Measurements from ENCODE around the gene CADM1. TPM values are rescaled to one million over a fixed set of nuclear protein-coding genes. Genes with fewer than 3 reads are reported as not detected.

The CADM1 gene
- total and polyA plus RNA-seq, 9 of the 15 experiments (the other 6 are each of a cell fraction or from before 2014, with no cell fraction given), result 0.42 TPM; not detected in 8

DNA sequence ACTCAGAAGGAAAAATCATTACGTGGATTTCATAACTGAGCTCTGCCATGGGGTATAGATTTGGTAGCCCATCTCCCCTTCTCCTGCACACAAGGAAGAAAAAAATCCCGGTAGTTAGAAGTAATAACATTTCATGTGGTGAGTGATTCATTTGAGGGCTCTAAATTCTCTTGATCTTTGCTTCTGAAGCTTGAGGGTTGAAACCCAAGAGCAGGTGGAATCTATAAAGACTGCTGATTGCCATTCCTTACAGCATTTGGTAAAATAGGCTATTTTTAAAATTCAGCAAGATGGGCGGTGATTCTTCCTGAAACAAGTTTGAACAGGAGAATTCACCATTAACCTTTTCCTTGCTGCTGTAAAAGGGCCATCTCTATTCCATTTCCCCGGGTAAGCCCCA, 266.1 kb downstream of the CADM1 start:
- no peaks in the 10 kb centered on the region for H3K79me2 ChIP-seq (ENCODE audit: control insufficient read depth, insufficient read depth, low read length)
- no peaks in the 10 kb centered on the region for H3K9me3 ChIP-seq (replicated peaks; ENCODE audit: control insufficient read depth, insufficient read depth, low read depth, low read length)
- FAIRE-seq (no peak), DNase-seq (ENCODE audit: extremely low read depth in 1 of 4, low spot score in 3 of 4) (no peak), ATAC-seq (no peak)
- H3K4me1 ChIP-seq (replicated peaks in 1 of 2; ENCODE audit: control insufficient read depth in 2 of 2, insufficient read depth in 2 of 2, low read length in 2 of 2), result no peaks in the 10 kb centered on the region
- no peak overlapping the region for H3K4me2 ChIP-seq (ENCODE audit: insufficient read depth, low read length)
- H3K27ac ChIP-seq (ENCODE audit: extremely low read depth, low read depth, low read length), result no peak overlapping the region
- no TSS peak for BruUV-seq (replicated peaks)
- WGBS (ENCODE audit: insufficient coverage, low coverage, missing lambda C conversion rate), result 0% methylated on average over 4 of the region's 4 CpGs
- no peak overlapping the region for H3K4me3 ChIP-seq
- in situ Hi-C loops (cut with MboI) (no loop called here), intact Hi-C loops (cut with micrococcal nuclease) (no loop called here)
- no peak overlapping the region for H2AFZ ChIP-seq (ENCODE audit: low read depth, low read length)
- no peaks in the 10 kb centered on the region for H3K36me3 ChIP-seq (ENCODE audit: control insufficient read depth, insufficient read depth, low read length)
- POLR2A ChIA-PET, result interaction anchor here (0.7 kb wide), 1 partner anchor 19 kb away, joined by 3 read pairs; no protein-coding TSS in a partner anchor
- no peaks in the 10 kb centered on the region for H3K9me1 ChIP-seq (ENCODE audit: control insufficient read depth, insufficient read depth, low read length)
- CTCF ChIA-PET (ENCODE audit: low intra/inter-chr PET ratio), result no interaction called here
- no peaks in the 10 kb centered on the region for H3K27me3 ChIP-seq (ENCODE audit: control insufficient read depth in 2 of 2, insufficient read depth in 2 of 2, low read length in 2 of 2)
- H3K9ac ChIP-seq (ENCODE audit: insufficient read depth in 1 of 2, low read depth in 2 of 2, low read length in 2 of 2), result no peak overlapping the region
- no peaks in the 10 kb centered on the region for H4K20me1 ChIP-seq (replicated peaks; ENCODE audit: control insufficient read depth, insufficient read depth, low read length)
- TF ChIP-seq GTF2B (IDR thresholded peaks at IDR 0.05; ENCODE audit: extremely low read depth, insufficient read length) (no peak), HDAC6 (IDR thresholded peaks at IDR 0.05; ENCODE audit: low read depth, low read length) (no peak), GTF2A2 (tag; IDR thresholded peaks at IDR 0.05) (no peak), FOXO4 (CRISPR knock-in tag; IDR thresholded peaks at IDR 0.05) (no peak), HOXB6 (CRISPR knock-in tag; IDR thresholded peaks at IDR 0.05; ENCODE audit: borderline replicate concordance) (no peak), NR2C1 (IDR thresholded peaks at IDR 0.05) (no peak), NR2C1 (tag; IDR thresholded peaks at IDR 0.05) (no peak), SP2 (IDR thresholded peaks at IDR 0.05; ENCODE audit: extremely low read depth, low read depth, low read length, poor library complexity, severe bottlenecking) (no peak), ZNF449 (CRISPR knock-in tag; IDR thresholded peaks at IDR 0.05) (no peak), ZNF699 (CRISPR knock-in tag; IDR thresholded peaks at IDR 0.05; ENCODE audit: insufficient replicate concordance) (no peak), ATF6 (CRISPR knock-in tag; IDR thresholded peaks at IDR 0.05) (no peak), GABPB2 (CRISPR knock-in tag; conservative IDR thresholded peaks at IDR 0.05) (no peak)
- TF ChIP-seq, protein P1, sequence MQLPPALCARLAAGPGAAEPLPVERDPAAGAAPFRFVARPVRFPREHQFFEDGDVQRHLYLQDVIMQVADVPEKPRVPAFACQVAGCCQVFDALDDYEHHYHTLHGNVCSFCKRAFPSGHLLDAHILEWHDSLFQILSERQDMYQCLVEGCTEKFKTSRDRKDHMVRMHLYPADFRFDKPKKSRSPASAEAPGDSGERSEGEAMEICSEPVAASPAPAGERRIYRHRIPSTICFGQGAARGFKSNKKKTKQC (CRISPR knock-in tag; IDR thresholded peaks at IDR 0.05), result no peak

All from K562 (cell line).